Sigmoid colon (tissue), 4 donors: ENCODE results near the gene KLHDC8A.

ENCODE experiments used
- POLR2A ChIP-seq, 2 donors: fragments of 450-650 bp; IDR thresholded peaks; one replicate each; pipeline ENCODE4 v1.6.1; 2016; ENCODE audit warnings: antibody characterized with exemption in 2 of 2, mild to moderate bottlenecking in 2 of 2, moderate library complexity in 2 of 2
- POLR2AphosphoS5 ChIP-seq, 4 donors: sonication (generic); formaldehyde crosslinking; IDR thresholded peaks; one replicate each; pipeline ENCODE4 v1.6.1; 2017; ENCODE audit warnings: antibody characterized with exemption in 4 of 4
- TF ChIP-seq, protein P1 (sequence below), 4 experiments: fragments of 450-650 bp in 3 of 4; fragments of 200-600 bp in 1 of 4; IDR thresholded peaks; one replicate each; pipeline ENCODE4 v1.5.1; 2016 to 2019; ENCODE audit warnings: antibody characterized with exemption in 4 of 4, mild to moderate bottlenecking in 3 of 4, moderate library complexity in 2 of 4

DNA sequence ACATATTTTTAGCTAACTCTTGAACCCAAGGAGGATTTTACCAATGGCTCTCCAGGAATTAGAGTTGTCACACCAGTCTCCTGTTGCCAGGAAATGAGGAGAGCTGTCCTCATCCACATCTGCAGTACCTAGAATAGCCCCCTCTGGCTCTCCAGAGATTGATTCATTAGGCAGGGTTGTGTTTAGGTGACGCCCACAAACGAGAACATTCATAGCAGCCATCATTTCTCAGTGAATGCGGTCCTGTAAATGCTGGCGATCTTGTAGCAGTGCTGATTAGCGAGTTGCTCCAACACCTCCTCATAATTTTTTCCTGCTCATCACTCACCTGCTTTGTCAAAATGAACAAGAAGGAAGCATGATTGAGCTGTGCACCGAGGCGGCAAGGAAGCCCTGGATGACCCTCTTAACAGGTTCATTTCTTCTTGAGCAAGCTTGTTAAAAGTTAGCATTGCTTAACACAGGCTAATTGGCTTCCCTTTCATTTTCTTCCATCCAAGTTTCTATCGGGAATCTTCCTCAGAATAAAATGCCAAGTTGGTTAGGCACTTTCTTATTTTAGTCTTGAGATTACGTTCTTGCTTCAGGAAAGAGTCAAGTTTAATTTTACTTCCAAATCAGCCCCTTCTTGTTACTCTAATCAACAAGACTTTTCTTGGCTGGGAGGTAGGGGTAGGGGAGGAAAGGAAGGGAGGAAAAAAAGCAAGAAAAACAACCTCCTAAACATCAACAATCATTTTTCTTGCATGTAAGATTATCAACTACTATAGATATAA lies 16.5 kb upstream of the KLHDC8A start:
- TF ChIP-seq, protein P1, sequence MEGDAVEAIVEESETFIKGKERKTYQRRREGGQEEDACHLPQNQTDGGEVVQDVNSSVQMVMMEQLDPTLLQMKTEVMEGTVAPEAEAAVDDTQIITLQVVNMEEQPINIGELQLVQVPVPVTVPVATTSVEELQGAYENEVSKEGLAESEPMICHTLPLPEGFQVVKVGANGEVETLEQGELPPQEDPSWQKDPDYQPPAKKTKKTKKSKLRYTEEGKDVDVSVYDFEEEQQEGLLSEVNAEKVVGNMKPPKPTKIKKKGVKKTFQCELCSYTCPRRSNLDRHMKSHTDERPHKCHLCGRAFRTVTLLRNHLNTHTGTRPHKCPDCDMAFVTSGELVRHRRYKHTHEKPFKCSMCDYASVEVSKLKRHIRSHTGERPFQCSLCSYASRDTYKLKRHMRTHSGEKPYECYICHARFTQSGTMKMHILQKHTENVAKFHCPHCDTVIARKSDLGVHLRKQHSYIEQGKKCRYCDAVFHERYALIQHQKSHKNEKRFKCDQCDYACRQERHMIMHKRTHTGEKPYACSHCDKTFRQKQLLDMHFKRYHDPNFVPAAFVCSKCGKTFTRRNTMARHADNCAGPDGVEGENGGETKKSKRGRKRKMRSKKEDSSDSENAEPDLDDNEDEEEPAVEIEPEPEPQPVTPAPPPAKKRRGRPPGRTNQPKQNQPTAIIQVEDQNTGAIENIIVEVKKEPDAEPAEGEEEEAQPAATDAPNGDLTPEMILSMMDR (IDR thresholded peaks at IDR 0.05), result no peak
- no peak for TF ChIP-seq POLR2AphosphoS5 (IDR thresholded peaks at IDR 0.05)
- TF ChIP-seq POLR2A (IDR thresholded peaks at IDR 0.05), result no peak
